Colon (tissue), 2 donors: ENCODE results near the gene CHRNA10.

ENCODE experiments used
- FAIRE-seq: peaks from 2 replicates; lab custom pipeline; 2012; peaks lifted over from hg19 to GRCh38; lab: Jason Lieb, UNC
- donor health status: control.
- donor health status: control.

CHRNA10 gene, protein sequence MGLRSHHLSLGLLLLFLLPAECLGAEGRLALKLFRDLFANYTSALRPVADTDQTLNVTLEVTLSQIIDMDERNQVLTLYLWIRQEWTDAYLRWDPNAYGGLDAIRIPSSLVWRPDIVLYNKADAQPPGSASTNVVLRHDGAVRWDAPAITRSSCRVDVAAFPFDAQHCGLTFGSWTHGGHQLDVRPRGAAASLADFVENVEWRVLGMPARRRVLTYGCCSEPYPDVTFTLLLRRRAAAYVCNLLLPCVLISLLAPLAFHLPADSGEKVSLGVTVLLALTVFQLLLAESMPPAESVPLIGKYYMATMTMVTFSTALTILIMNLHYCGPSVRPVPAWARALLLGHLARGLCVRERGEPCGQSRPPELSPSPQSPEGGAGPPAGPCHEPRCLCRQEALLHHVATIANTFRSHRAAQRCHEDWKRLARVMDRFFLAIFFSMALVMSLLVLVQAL

DNA sequence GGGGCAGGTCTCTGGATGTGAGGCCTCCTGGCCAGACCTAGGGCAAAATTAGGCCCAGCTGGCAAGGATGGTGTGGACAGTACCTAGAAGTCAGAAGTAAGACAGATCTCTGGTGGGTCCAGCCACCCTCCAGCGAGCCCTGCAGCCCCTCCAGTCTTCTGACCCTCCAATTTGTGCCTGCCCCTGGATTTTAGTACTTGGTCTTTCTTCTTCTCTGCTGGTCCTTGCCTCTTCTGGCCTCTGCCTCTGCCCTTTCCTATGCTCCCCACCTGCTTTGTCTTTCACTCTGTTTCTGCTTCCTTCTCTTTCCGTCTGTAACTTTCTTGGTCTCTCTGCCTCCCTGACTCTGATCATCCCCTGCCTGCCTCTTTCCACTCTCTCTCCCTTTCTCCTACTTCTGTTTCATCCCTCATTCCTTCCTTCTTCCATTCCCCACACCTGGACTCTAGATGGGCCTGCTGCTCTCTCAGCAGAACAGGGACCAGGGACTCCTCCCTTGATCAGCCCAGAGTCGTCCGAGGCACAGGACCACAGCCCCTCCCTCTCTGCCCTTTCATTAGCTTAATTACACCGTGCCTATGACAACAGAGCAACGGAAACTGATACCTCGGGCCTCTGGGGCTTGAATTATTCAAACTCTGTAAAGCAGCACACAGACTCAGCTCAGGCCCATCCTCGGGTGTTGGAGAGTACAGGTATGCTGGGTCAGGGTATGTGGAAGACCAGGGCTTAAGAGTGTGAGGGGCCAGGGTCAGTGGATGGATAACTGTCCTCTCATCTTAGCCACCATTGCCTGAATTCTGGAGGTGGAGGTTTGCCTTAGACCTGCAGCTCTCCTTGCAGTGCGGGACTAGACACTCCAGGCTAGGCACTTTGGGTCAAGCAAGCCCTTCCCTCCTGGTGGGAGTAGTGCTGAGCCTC lies at the start of gene CHRNA10:
CHRNA10 (minus strand) TSS at position 51 of the 921 bp plus-strand sequence. CDS start 72 bp downstream, outside the sequence.
- no peak for FAIRE-seq

DNA sequence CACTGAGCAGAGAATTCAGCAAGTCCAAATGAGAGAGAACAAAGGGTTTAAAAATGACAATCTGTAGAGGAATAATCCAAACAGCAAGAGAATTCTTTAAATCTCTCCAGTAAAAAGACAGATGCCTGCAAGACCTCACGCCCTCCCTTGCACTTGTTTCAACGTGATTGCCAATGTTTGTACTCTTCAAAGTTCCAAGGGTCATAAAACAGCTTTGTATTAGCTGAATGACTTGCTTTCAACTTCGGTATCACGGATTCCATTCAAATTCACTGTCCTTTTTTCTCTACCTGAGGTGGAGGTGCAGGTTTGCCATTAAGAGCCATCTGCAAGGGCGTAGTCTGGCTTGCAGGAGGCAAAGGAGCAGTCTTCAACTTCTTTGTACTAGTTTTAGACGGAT lies 41.1 kb upstream of the CHRNA10 start:
- no peak for FAIRE-seq

DNA sequence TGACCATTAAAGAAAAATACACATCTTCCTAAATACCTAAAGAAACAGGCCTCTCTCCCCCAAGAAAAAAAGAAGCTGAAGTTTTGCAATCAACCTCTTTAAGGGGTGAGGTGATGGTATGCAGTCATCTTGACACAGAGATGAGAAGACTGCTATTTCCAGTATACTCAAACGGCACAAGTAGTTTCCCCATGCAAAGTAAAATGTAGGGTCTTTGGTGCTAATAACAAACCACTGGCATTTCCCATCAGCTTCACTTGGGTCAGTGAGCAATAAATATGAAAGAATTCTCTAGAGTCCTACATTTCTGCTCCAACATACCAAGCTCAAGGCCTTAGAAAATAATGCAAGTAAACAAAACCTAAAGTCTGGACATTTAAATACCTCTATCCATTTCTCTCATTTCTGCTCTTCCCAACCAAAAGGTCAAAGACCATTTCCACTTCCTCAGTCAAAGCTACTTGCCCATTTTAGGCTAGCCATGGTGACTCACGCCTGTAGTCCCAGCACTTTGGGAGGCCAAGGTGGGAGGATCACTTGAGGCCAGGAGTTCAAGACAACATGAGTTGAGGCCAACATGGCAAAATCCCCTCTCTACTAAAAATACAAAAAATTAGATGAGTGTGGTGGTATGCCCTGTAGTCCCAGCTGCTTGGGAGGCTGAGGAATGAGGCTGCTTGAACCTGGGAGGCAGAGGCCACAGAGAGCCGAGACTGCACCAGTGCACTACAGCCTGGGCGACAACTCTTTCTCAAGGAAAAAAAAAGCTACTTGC lies 39.5 kb upstream of the CHRNA10 start:
- FAIRE-seq, result no peak

DNA sequence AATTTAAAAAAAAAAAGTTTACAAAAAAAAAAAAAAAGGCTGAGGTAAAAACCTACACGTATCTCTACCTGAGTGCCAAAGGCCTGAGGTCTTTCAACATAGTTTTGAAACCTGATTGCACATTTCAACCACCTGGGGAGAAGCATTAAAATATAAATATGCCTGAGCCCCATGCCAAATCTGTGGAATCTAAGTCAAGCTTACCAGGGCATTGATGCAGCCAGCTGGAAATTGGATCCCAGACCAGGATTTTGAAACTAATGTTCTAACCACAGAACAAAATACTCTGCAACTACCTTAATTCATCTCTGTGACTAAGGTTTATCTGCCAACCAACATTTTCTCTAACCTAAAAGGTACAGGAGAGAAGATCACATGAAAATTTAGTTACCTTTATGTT lies 38.8 kb upstream of the CHRNA10 start:
- FAIRE-seq, result no peak

DNA sequence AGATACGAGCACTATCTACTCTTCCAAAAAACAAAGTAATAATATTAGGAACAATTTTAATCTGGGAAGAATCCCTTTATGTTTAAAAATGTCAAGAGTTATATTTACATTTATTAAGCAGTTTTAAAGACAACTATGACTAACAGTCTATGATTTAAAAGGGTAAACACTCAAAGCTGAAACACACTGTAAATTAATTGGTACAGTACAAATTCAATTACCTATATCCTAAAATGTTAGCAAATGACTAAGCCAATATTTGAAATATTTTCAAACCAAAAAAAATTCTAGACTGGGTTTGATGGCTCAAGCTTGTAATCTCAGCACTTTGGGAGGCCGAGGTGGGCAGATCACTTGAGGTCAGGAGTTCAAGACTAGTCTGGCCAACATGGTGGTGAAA lies 36.0 kb upstream of the CHRNA10 start:
- no peak for FAIRE-seq

DNA sequence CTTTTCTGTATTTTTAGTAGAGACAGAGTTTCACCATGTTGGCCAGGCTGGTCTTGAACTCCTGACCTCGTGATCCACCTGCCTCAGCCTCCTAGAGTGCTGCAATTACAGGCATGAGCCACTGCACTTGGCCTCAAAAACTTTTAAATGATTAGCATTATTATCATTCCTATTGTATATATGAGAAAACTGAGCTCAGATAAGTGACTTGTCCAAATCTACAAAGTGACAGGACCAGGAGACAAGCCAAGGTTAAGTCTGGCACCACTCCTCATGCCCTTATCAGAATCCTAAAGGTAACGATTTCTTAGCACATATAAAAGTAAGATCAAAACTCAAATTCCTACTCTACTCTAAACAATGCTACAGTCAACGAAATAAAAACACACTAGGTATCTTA lies 32.2 kb upstream of the CHRNA10 start:
- no peak for FAIRE-seq

DNA sequence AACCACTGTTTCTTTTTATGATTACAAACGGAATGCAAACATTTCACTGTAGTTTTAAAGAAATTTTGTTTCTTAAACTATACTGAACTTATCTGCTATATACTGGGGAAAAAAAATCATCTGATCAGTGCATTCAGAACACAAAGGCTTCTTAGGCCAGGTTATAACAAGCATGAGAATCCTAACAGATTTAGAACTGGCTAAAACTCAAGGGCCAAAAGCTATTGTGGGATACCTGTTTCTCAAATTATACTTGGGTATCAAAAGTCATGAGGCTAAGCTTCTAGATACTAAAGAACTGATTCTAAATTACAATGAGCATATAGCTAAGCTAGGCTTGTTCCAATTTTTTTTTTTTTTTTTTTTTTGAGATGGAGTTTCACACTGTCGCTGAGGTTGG lies 29.7 kb upstream of the CHRNA10 start:
- no peak for FAIRE-seq

DNA sequence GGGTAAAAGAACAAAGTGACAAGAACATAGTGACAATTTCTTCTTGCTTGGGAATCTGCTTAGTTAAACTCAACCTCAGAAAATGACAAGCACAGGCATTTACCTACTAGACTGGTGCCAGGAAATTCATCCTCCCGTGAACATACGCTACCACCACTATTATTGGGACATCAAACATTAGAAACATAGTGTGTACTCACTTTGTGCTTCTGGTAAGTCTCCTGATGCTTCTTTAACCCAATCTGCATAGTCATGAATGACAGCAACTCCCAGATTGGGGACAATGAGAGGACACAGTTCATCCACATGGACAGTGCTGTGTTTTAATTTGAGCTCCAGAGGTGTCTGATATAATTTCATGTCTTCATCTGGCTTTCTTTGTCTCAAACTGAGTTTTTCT lies 29.2 kb upstream of the CHRNA10 start:
- no peak for FAIRE-seq

DNA sequence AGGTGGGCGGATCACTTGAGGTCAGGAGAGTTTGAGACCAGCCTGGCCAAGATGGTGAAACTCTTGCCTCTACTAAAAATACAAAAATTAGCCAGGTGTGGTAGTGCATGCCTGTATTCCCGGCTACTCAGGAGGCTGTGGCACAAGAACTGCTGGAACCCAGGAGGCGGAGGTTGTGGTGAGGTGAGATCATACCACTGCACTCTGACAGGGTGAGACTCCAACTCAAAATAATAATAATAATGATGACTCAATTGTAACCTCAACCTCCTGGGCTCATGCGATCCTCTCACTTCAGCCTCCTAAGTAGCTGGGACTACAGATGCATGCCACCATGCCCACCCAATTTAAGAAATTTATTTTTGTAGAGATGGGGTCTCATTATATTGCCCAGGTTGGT lies 15.6 kb upstream of the CHRNA10 start:
- FAIRE-seq, result no peak

DNA sequence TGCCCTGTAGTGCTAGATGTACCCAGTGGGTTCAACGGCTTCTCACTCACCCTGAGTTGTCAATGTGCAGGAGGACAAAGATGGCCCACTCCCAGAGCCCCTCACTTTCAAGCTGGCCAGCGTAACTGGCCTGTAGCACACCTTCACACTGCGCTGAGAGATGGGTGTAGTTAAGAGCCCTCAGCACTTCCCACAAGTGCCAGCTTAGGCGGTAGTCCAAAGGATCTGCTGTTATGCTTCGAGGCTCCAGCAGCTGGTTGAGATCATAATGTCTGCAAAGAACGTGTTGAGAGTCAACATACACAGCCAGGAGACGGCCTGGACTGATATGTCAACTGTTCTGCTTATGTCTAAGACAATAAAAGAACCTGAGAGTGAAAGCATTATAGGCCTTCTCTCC lies 14.7 kb upstream of the CHRNA10 start:
- no peak for FAIRE-seq

DNA sequence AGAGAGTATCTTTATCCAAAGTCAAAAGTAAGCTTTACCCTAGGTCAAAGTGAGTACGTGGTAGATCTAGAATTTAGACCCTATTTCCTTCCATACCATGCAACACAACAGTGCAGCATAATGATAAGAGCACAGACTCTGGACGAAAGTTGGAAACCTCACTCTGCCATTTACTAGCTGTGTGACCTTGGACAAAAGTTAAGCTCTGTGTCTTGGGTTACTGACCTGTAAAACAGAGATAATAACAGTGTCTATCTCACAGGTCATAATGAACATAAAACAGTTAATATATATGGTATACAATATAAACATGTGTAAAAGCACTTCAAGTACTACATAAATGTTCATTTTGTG lies 13.6 kb upstream of the CHRNA10 start:
- FAIRE-seq, result no peak

DNA sequence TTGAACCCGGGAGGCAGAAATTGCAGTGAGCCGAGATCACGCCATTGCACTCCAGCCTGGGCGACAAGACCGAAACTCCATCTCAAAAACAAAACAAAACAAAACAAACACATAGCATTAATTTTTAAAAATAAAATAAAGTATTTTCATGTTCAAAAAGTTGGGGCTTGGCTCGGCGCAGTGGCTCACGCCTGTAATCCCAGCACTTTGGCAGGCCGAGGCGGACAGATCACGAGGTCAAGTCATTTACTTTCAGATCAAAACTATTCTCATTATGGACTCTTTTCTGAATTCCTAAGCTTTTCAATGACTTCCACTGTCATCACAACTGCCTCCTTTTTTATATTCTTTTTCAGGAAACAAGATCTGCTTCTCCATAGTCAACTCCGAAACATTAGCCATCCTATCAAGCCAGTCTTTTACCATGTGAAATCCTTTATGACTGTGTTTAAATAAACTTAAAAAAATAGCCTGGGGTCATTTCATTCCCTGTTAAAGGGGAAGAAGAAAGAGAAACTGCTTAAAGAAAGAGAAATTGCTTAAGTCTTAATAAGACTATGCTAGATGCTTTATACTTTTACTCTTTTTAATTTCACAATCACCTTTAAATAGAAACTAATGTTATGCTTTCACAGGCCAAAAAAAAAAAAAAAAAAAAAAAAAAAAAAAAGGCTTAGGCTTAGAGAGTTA lies 13.1 kb upstream of the CHRNA10 start:
- no peak for FAIRE-seq

DNA sequence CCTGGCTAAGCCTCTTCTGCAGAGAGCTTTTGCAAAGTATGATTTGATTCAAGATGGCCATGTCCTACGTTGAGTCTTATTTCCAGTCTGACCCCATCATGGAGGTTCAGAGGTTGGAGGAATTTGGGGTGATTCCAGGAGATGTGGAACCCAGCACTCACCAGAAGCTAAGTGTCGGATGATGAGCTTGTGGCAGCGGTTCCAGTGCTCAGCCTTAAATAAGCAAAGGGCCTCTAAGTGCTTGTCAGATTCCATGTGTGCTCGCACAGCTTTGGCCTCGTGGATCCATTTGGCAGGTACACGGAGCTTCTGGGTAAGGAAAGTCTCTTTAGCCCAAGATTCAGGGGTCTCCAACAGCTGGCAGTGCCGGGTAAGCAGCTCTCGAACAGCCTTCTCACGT lies 11.9 kb upstream of the CHRNA10 start:
- FAIRE-seq, result no peak

DNA sequence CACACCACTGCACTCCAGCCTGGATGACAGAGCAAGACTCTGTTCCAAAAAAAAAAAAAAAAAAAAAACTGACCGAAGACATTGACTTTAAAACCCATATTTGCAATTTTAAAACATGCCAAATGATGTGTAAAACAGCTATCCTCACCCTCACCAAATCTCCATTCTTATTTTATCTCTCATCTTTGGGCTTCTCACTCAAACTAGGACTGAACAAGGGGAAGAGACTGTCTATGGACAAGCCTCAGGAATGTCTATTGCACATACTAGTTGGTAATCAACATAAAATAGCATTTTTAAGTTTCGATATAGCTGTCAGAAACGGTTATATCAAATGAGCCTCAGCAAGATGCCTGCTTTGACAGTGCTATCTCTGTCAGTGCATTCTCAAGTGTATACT lies 7.9 kb upstream of the CHRNA10 start:
- FAIRE-seq, result no peak

DNA sequence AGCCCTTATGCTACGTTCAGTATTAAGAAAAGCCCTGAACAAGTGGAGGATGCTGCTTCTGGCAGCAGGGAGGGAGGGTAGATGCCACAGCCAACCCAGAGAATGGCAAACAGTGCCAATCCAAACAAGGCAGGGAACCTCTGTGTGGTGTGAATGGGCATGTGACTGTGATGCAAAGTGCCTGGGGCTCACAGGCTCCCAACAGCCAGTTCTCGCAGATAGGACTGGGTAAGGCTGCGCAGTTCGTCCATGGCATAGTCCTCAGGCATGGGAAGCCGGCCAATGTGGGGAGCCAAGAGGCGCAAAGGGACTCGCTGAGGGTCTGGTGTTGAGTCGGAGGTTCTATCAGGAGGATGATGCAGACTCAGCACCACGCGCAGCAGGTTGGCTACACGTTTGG lies 4.8 kb upstream of the CHRNA10 start:
- no peak for FAIRE-seq

DNA sequence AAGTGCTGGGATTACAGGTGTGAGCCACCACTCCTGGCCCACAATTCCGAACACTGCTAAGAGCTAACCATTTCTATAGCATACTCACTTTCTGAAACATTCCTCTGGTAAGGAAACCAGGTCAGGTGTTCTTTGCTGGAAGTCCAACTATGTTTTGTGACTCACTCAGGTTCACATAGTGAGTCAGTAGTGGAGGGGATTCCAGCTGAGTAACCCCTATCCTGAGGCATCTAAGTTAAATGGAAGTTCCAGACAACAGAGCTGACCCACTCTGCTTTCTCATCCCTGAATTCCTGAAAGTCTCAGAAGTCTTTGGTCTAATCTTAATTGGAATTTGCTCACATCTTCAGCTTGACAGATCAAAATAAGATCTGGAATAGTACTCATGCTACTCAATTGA lies 3.0 kb upstream of the CHRNA10 start:
- no peak for FAIRE-seq

DNA sequence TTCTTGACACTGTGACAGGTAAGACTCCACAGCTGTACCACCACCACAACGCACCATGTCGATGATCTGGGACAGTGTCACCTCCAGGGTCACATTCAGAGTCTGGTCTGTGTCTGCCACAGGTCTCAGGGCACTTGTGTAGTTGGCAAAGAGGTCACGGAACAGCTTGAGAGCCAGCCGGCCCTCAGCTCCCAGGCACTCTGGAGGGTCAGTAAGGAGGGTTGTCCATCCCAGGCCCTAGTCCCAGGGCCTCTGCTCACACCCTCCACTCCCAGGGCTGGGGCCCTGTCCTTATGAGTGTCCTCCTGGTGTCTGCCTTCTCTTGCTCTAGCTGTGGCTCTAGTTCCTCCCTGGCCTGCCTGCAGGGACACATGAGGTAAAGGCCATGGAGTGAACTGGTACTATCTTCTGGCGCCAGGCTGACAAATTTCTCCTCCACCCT lies 1.4 kb downstream of the CHRNA10 start:
- no peak for FAIRE-seq

DNA sequence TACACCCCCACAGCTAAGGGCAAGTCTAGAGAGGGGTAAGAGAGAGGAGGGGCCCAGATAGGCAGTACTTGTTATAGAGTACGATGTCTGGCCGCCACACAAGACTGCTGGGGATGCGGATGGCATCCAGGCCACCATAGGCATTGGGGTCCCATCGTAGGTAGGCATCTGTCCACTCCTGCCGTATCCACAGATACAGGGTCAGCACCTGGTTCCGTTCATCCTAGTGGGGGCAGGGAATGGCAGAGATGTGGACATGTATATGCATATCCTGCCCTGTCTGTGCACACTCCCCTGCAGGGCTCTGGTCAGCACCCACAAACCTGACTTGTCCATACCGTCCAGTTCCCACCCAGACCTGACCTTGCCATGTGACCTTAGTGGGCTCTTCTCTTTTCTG lies 2.1 kb downstream of the CHRNA10 start:
- no peak for FAIRE-seq

DNA sequence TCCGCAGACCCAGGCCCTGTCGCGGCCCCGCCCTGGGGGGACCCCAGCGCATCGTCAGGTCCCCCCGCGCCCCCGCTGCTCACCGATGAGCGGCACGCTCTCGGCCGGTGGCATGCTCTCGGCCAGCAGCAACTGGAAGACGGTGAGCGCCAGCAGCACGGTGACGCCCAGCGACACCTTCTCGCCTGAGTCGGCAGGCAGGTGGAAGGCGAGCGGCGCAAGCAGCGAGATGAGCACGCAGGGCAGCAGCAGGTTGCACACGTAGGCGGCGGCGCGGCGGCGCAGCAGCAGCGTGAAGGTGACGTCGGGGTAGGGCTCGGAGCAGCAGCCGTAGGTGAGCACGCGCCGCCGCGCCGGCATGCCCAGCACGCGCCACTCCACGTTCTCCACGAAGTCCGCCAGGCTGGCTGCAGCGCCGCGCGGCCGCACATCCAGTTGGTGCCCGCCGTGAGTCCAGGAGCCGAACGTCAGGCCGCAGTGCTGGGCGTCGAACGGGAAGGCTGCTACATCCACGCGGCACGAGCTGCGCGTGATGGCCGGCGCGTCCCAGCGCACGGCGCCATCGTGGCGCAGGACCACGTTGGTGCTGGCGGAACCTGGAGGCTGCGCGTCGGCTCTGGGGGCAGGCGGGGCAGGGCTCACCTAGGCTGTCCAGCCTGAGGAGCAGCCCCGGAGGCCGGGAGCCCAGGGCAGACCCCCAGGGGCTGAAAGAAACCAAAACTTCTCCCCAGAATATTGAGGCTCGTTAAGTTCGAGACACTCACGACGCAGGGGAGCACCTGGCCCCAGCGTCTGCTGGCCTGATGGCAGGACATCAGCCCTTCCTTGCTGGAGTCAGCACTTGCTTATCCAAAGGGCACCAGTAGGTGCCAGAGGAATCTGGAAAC lies 3.8 kb downstream of the CHRNA10 start:
- FAIRE-seq, result no peak

DNA sequence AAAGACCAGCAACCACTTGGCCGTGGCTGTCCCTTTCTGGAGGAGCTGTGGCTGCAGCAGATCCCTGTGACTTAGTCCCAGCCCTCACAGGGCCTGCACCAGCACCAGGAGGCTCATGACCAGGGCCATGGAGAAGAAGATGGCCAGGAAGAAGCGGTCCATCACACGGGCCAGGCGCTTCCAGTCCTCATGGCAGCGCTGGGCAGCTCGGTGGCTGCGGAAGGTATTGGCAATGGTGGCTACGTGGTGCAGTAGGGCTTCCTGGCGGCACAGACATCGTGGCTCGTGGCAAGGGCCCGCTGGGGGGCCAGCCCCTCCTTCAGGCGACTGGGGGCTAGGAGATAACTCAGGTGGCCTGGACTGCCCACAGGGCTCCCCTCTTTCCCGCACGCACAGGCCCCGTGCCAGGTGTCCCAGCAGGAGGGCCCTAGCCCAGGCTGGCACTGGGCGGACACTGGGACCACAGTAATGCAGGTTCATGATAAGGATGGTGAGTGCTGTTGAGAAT lies 5.1 kb downstream of the CHRNA10 start:
- FAIRE-seq, result no peak
